ENCODE data around the gene KRTAP19-8. TPM values are rescaled to one million over a fixed set of nuclear protein-coding genes. Genes with fewer than 3 reads are reported as not detected.

Gene KRTAP19-8
- total RNA-seq, 1 experiment from 2014 or later = not detected

GRCh38 chr21:31012133-31013089 is 25.9 kb downstream of the KRTAP19-8 start:
- no peak for DNase-seq (ENCODE audit: low spot score)

GRCh38 chr21:31011412-31011811 is 26.9 kb downstream of the KRTAP19-8 start:
- no peak for DNase-seq (ENCODE audit: low spot score)

- no peak for DNase-seq (ENCODE audit: low spot score)
These were observed 29.9 kb downstream of the KRTAP19-8 start for GRCh38 chr21:31008355-31008754.

- DNase-seq (ENCODE audit: low spot score) = no peak
These were observed 33.3 kb downstream of the KRTAP19-8 start for GRCh38 chr21:31005019-31005418.

GRCh38 chr21:31003471-31003870 is 34.8 kb downstream of the KRTAP19-8 start:
- no peak for DNase-seq (ENCODE audit: low spot score)

GRCh38 chr21:30997541-30997940 is 40.7 kb downstream of the KRTAP19-8 start:
- no peak for DNase-seq (ENCODE audit: low spot score)

GRCh38 chr21:30996728-30997127 is 41.5 kb downstream of the KRTAP19-8 start:
- no peak for DNase-seq (ENCODE audit: low spot score)

GRCh38 chr21:30994932-30995331 is 43.3 kb downstream of the KRTAP19-8 start:
- no peak for DNase-seq (ENCODE audit: low spot score)

GRCh38 chr21:30990514-30991262 is 47.6 kb downstream of the KRTAP19-8 start:
- no peak for DNase-seq (ENCODE audit: low spot score)

GRCh38 chr21:30988706-30989105 is 49.6 kb downstream of the KRTAP19-8 start:
- no peak for DNase-seq (ENCODE audit: low spot score)

Other genes starting within 250 kb of the KRTAP19-8 start
- not detected in 2 replicates for gene KRTAP8-1, start 225.2 kb downstream of the KRTAP19-8 start, total RNA-seq (2014; rRNA removed; shearing (Covaris generic))
- gene KRTAP7-1, start 208.7 kb downstream of the KRTAP19-8 start, total RNA-seq (2014; rRNA removed; shearing (Covaris generic)) = not detected in 2 replicates
- gene KRTAP11-1, start 156.9 kb downstream of the KRTAP19-8 start, total RNA-seq (2014; rRNA removed; shearing (Covaris generic)) = not detected in 2 replicates